Astrocyte (in vitro differentiated cells and primary cell): ENCODE results near the gene LAMA4. TPM values are rescaled to one million over a fixed set of nuclear protein-coding genes. Genes with fewer than 3 reads are reported as not detected.
"Not testable (repeated sequence)": the region's sequence is repeated elsewhere in the genome, so short reads cannot be mapped to it uniquely, and the experiment has no call there.

Source experiments
- DNase-seq: peaks from one replicate; pipeline ENCODE4 v3.0.0-alpha.2; 2010; ENCODE audit warnings: low read depth
- FAIRE-seq: peaks from 2 replicates; lab custom pipeline; 2011; peaks lifted over from hg19 to GRCh38; lab: Jason Lieb, UNC
- H2AFZ ChIP-seq: 2 replicates; pipeline ENCODE4 v1.6.0; 2012; ENCODE audit warnings: low read depth, low read length, inconsistent platforms
- H3K27ac ChIP-seq: 2 replicates; pipeline ENCODE4 v1.5.1; 2011; ENCODE audit warnings: low read depth, low read length, inconsistent platforms
- H3K27me3 ChIP-seq: 2 replicates; pipeline ENCODE4 v1.6.0; 2011; ENCODE audit warnings: low read length, inconsistent platforms; ENCODE audit not compliant: insufficient read depth
- H3K36me3 ChIP-seq: 2 replicates; pipeline ENCODE4 v1.5.1; 2011; ENCODE audit warnings: low read length, inconsistent platforms; ENCODE audit not compliant: insufficient read depth
- H3K4me1 ChIP-seq: 2 replicates; pipeline ENCODE4 v1.5.1; 2011; ENCODE audit warnings: low read length, inconsistent platforms; ENCODE audit not compliant: insufficient read depth
- H3K4me2 ChIP-seq: 2 replicates; pipeline ENCODE4 v1.6.0; 2012; ENCODE audit warnings: low read length, inconsistent platforms
- H3K4me3 ChIP-seq: 2 replicates; pipeline ENCODE4 v1.5.1; 2011; ENCODE audit warnings: low read depth, mild to moderate bottlenecking, low read length, inconsistent platforms; ENCODE audit not compliant: insufficient read depth
- H3K79me2 ChIP-seq: 2 replicates; pipeline ENCODE4 v1.6.0; 2012; ENCODE audit warnings: mild to moderate bottlenecking, low read length, inconsistent platforms; ENCODE audit not compliant: insufficient read depth
- H3K9ac ChIP-seq: 2 replicates; pipeline ENCODE4 v1.6.0; 2012; ENCODE audit warnings: mild to moderate bottlenecking, low read length, inconsistent platforms
- H3K9me3 ChIP-seq: 2 replicates; pipeline ENCODE4 v1.5.1; 2012; ENCODE audit warnings: low read depth, mild to moderate bottlenecking, low read length, inconsistent platforms; ENCODE audit not compliant: insufficient read depth
- H4K20me1 ChIP-seq: 2 replicates; pipeline ENCODE4 v1.6.0; 2012; ENCODE audit warnings: low read length, inconsistent platforms; ENCODE audit not compliant: insufficient read depth
- H3K27ac Mint-ChIP-seq: one replicate; pipeline ENCODE4 v1.8.0; 2021; ENCODE audit warnings: mild to moderate bottlenecking, mixed read lengths; ENCODE audit not compliant: unreplicated experiment
- H3K27me3 Mint-ChIP-seq: one replicate; pipeline ENCODE4 v1.8.0; 2021; ENCODE audit warnings: low read depth, mixed read lengths; ENCODE audit not compliant: unreplicated experiment
- H3K36me3 Mint-ChIP-seq: one replicate; pipeline ENCODE4 v1.8.0; 2021; ENCODE audit warnings: low read depth, mixed read lengths; ENCODE audit not compliant: unreplicated experiment
- H3K4me1 Mint-ChIP-seq: one replicate; pipeline ENCODE4 v1.8.0; 2021; ENCODE audit warnings: low read depth, mixed read lengths; ENCODE audit not compliant: unreplicated experiment
- H3K4me3 Mint-ChIP-seq: one replicate; pipeline ENCODE4 v1.8.0; 2021; ENCODE audit warnings: mild to moderate bottlenecking, moderate library complexity, mixed read lengths; ENCODE audit not compliant: unreplicated experiment
- H3K9me3 Mint-ChIP-seq: one replicate; pipeline ENCODE4 v1.8.0; 2021; ENCODE audit warnings: mild to moderate bottlenecking, mixed read lengths; ENCODE audit not compliant: unreplicated experiment
- EZH2 ChIP-seq: IDR thresholded peaks from 2 replicates; pipeline ENCODE4 v1.6.1; 2012; ENCODE audit warnings: mild to moderate bottlenecking, low read length, inconsistent platforms; ENCODE audit not compliant: insufficient read depth
- total RNA-seq: library from RNA; stranded (reverse); gene quantifications from 2 replicates; pipeline ENCODE4 v1.2.1, GENCODE V29; 2021
- TF ChIP-seq, protein P1 (sequence below): IDR thresholded peaks from 2 replicates; pipeline ENCODE4 v1.5.1; 2011; ENCODE audit warnings: low read depth, mild to moderate bottlenecking, inconsistent platforms, low read length, moderate library complexity; ENCODE audit not compliant: insufficient read depth

Gene LAMA4
- total RNA-seq, 1 donor from 2014 or later: 2.0 TPM

DNA sequence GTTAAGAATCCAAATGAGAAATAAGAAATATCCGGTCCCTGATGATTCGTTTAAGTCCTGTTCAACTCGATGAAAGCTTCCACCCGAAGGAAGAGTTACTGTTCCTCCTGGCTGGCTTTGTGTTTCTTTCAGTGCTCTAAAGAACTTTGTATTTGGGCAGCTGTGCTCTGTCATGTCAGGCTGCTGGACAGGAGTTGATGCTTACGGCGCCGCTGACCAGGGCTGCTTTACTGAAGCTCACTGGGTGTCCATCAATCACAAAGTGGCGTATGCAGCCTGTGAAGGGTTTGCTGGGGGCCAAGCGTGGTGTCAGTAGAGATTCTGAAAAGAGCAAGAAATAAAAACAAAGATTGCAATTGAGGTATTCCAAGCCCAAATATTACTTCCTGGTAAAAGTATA, 145.1 kb downstream of the LAMA4 start:
- no peaks in the 10 kb centered on the region for H3K27me3 Mint-ChIP-seq
- TF ChIP-seq, protein P1, sequence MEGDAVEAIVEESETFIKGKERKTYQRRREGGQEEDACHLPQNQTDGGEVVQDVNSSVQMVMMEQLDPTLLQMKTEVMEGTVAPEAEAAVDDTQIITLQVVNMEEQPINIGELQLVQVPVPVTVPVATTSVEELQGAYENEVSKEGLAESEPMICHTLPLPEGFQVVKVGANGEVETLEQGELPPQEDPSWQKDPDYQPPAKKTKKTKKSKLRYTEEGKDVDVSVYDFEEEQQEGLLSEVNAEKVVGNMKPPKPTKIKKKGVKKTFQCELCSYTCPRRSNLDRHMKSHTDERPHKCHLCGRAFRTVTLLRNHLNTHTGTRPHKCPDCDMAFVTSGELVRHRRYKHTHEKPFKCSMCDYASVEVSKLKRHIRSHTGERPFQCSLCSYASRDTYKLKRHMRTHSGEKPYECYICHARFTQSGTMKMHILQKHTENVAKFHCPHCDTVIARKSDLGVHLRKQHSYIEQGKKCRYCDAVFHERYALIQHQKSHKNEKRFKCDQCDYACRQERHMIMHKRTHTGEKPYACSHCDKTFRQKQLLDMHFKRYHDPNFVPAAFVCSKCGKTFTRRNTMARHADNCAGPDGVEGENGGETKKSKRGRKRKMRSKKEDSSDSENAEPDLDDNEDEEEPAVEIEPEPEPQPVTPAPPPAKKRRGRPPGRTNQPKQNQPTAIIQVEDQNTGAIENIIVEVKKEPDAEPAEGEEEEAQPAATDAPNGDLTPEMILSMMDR: no peak
- TF ChIP-seq EZH2: no peak
- H4K20me1 ChIP-seq: no peaks in the 10 kb centered on the region
- no peaks in the 10 kb centered on the region for H3K79me2 ChIP-seq
- H3K36me3 Mint-ChIP-seq: no peaks in the 10 kb centered on the region
- H3K27ac ChIP-seq: no peak overlapping the region
- H3K4me3 Mint-ChIP-seq: no peak overlapping the region
- no peak for DNase-seq
- no peaks in the 10 kb centered on the region for H3K27me3 ChIP-seq
- no peak overlapping the region for H3K4me2 ChIP-seq
- no peak overlapping the region for H3K27ac Mint-ChIP-seq
- no peak overlapping the region for H2AFZ ChIP-seq
- H3K36me3 ChIP-seq: peaks cover 11% of the 10 kb centered on the region
- H3K9me3 Mint-ChIP-seq: no peaks in the 10 kb centered on the region
- H3K4me1 ChIP-seq: no peaks in the 10 kb centered on the region
- no peak overlapping the region for H3K9ac ChIP-seq
- no peaks in the 10 kb centered on the region for H3K9me3 ChIP-seq
- no peaks in the 10 kb centered on the region for H3K4me1 Mint-ChIP-seq
- no peak overlapping the region for H3K4me3 ChIP-seq
- no peak for FAIRE-seq

DNA sequence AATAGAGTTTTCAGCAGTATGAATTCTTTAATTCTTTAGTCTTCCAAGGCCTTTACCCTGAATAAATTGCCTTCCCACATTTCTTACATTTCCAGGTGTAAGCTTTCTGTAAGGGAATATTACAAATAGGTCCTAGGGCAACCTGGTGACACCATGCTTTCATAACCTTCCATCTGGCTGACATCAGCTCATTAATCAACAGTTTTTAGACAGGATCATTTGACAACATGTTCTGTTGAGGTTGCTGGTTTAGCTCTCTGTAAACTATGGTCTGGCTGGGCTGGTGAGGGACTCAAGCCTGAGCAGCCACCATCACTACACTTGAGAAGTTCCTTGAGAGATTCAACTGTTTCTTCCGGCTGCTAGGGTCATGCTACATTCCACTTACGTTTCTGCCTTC, 147.8 kb downstream of the LAMA4 start:
- H3K27ac ChIP-seq: no peak overlapping the region
- no peaks in the 10 kb centered on the region for H4K20me1 ChIP-seq
- no peak overlapping the region for H3K4me3 Mint-ChIP-seq
- no peaks in the 10 kb centered on the region for H3K9me3 Mint-ChIP-seq
- DNase-seq (no peak), FAIRE-seq (no peak)
- H3K27me3 ChIP-seq: no peaks in the 10 kb centered on the region
- H3K9ac ChIP-seq: no peak overlapping the region
- no peaks in the 10 kb centered on the region for H3K4me1 ChIP-seq
- H3K36me3 ChIP-seq: peaks cover 11% of the 10 kb centered on the region
- H3K79me2 ChIP-seq: no peaks in the 10 kb centered on the region
- H3K27ac Mint-ChIP-seq: no peak overlapping the region
- H2AFZ ChIP-seq: no peak overlapping the region
- H3K4me1 Mint-ChIP-seq: no peaks in the 10 kb centered on the region
- no peak overlapping the region for H3K4me3 ChIP-seq
- H3K36me3 Mint-ChIP-seq: peaks cover 3% of the 10 kb centered on the region
- H3K9me3 ChIP-seq: no peaks in the 10 kb centered on the region
- TF ChIP-seq, protein P1: no peak
- TF ChIP-seq EZH2: no peak
- no peak overlapping the region for H3K4me2 ChIP-seq
- no peaks in the 10 kb centered on the region for H3K27me3 Mint-ChIP-seq

DNA sequence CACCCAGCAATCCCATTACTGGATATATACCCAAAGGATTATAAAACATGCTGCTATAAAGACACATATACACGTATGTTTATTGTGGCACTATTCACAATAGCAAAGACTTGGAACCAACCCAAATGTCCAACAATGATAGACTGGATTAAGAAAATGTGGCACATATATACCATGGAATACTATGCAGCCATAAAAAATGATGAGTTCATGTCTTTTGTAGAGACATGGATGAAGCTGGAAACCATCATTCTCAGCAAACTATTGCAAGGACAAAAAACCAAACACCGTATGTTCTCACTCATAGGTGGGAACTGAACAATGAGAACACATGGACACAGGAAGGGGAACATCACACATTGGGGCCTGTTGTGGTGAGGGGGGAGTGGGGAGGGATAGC, 148.3 kb downstream of the LAMA4 start:
- H3K9me3 Mint-ChIP-seq, H4K20me1 ChIP-seq: not testable (repeated sequence)

More for the DNA sequence above, 148.3 kb downstream of the LAMA4 start:
- not testable (repeated sequence) for H3K9me3 ChIP-seq, H3K4me2 ChIP-seq, H3K79me2 ChIP-seq, H3K27ac ChIP-seq, H3K4me3 ChIP-seq, H3K27ac Mint-ChIP-seq, H3K4me1 Mint-ChIP-seq, FAIRE-seq, H3K4me1 ChIP-seq, H3K27me3 ChIP-seq, H3K36me3 Mint-ChIP-seq, H3K4me3 Mint-ChIP-seq, H3K27me3 Mint-ChIP-seq, DNase-seq, H2AFZ ChIP-seq, H3K9ac ChIP-seq
- peaks cover 11% of the 10 kb centered on the region for H3K36me3 ChIP-seq
